Cardiac septum (tissue), 1 donor: ENCODE measurements around the gene FBXL13. TPM values are rescaled to one million over a fixed set of nuclear protein-coding genes. Genes with fewer than 3 reads are reported as not detected.
"Not testable (repeated sequence)": the region's sequence is repeated elsewhere in the genome, so short reads cannot be mapped to it uniquely, and the experiment has no call there.

Source experiments
- DNase-seq: peaks from one replicate; pipeline ENCODE4 v3.0.0-alpha.2; 2020; ENCODE audit warnings: low spot score
- intact Hi-C: fragments of 100-400 bp; cut with DNase I; formaldehyde crosslinking; loops from one replicate; pipeline ENCODE4 v1.14.0; 2022
- total RNA-seq: library from RNA; stranded (reverse); fragmentation: NEBNext Ultra II Directional; extraction: Animal tissue kit (Norgen Biotek cat#: 25700); gene quantifications from one replicate; pipeline ENCODE4 v1.2.1, GENCODE V29; 2021
- donor health status: DM: no; HTN: no; CAD: no.

The FBXL13 gene
- total RNA-seq, 1 donor from 2014 or later: 0.32 TPM

DNA sequence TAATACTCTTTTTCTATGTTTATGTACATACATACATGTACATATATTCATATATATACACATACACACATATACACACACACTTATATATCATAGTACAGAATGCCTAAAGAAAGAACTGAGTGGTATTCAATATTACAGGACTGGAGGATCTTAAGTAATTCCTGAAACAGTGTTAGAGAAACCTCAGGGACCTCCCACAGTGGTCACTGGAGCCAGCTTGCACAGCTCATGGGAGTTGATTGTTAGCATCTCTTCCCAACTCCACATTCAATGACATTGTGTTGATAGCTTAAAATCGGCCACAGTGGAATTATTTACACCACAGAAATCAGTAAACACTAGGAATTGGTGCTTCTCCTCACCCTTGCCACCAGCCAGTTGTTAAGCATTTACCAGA lies 155.8 kb downstream of the FBXL13 start:
- DNase-seq: no peak
- intact Hi-C loops: no loop called here

DNA sequence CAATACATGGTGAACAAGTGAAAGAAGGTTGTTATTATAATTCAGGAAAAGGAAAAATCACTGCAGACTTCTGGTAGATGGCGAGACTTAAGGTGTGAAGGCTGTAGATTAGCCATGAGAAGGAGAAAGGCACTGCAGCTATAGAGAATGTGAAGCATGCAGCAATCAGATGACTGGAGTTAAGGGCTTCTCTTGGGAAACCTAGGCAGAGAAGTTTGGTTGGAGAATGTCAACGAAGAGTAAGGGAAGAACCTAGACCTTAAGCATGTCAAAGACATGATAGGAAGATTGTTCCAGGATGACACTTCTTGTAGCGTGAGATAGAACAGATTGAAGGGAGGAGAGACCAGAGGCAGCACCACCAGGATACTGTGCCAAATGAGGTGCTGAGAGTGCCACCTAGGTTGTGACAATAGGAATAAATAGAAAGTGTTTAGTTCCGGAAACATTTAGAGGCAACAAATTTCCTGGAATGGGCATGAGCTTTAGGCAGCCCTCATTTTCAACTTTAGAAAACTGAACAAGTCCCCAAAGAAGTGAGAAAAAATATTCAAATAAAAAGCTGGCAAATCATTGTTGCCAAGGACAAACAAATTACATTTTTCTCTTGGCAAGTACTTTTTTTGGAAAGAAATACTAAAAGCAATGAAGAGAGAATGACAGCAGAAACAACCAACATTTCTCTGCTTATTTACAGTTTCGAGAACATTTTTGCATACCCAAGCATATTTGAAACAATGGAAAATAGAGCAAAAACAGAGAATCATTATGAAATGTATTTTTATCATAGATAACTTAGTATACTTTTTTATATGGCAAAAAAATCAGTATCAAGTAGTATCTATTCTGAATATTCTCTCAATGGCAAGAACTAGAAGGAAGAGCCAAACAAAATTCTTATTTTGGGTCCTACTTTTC lies 156.9 kb downstream of the FBXL13 start:
- DNase-seq: no peak
- intact Hi-C loops: no loop called here

DNA sequence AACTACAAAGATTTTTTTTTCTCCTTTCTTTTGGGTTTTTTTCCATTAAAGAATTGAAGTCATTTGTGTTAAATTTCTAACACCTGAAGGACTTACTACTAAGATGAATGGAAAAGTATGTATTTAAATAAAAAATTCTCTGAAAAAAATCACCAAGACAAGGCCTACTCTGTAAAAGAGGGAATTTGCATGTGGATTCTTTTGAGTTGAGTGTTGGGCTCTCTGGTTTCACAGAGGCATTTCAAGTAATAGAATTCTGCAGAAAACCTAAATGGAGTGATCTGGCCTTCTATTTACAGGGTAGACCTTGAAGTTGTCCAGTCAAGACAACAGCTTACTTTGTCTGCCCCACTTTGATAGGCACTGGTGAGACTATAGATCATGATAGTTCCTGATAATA lies 157.7 kb downstream of the FBXL13 start:
- intact Hi-C loops: no loop called here
- no peak for DNase-seq

DNA sequence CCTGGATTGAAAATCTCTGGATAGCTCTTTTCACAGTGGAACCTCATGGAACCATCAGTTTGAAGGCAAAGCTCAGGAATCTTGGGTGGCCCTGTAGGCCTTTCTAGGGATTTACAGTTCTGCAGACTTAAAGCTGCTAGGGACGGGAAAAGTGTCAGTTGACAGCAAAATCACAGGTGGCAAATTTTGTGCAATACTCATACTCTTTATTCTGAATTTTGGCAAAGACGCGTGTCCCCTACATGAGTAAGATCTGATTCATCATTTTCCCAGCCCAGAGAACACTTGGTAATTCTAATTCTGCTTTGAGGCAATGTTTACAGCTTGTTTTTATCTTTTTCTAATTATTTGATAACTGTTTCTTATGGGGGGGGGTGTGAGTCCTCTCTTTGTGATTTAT lies 158.2 kb downstream of the FBXL13 start:
- DNase-seq: no peak
- intact Hi-C loops: no loop called here

DNA sequence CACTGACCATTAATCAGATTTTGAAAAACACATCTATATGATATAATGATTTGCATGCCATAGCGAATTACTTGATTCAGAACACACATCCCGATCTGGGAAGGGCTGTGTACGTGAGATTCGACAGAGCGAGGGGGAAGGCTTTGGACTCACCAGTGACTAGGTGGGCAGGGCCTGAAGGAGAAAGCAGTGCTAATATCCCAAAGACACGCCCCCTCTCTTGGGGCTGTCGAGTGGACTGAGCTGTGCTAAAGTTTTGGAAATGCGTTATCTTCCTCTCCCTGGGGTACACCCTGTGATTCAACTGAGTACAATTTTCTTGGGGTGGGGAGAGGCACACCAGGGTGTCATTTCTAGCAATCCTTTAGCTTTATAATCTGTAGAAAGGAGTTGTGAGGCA lies 160.0 kb downstream of the FBXL13 start:
- intact Hi-C loops: no loop called here
- no peak for DNase-seq

DNA sequence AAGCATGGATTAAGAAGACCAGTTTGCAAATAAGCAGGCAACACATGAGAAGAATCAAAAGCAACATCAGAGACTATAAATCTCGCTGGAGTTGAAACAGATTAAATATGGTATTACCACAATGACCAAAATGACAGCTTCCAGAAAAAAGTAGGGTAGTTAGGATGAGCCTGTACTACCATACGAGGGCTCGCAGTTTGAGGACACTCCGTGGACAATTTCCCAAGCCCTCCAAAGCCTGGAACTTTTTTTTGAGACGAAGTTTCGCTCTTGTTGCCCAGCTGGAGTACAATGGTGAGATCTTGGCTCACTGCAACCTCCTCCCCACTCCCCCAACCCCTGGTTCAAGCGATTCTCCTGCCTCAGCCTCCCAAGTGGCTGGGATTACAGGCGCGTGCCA lies 160.8 kb downstream of the FBXL13 start:
- intact Hi-C loops: no loop called here
- no peak for DNase-seq

DNA sequence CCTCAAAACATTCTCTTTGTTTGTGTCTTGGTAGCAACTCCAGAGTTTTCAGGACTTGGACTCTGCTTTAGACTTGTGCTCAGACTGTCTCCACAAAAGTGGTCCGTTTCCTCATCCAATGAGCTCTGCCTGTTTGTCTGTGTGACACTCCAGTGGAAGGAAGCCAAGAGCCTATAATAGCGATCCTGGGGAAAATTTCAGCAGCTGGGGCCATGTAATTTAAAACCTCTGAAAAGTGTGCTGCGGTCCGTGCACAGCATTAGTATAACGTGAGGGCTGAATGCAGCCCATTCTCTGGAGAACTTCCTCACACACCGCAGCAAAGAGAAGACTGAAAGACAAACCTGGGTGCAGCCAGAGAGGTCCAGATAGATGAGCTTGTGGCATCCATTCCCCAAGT lies 161.9 kb downstream of the FBXL13 start, which contains the start of gene LRRC17:
LRRC17 (plus strand) TSS at position 259 of the 400 bp plus-strand sequence. CDS start 20,914 bp downstream, outside the sequence.
- no peak for DNase-seq
- intact Hi-C loops: no loop called here

DNA sequence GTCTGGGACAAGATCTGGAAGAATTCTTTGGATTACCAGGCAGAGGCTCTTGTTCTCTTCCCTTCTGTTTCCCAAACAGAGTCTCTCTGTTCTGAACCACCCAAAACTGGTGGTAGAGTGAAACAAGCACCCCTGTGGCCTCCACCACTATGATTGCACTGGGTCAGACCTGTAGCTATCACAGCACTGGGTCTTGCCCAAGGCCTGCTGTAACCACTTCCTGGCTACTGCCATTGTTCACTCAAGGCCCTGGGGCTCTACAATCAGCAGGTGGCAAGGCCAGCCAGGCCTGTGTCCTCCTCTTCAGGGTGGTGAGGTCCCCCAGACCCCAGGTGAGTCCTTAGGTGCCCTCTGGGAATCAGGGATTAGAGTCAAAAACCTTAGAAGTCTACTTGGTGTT lies 165.9 kb downstream of the FBXL13 start:
- DNase-seq: no peak
- intact Hi-C loops: no loop called here

DNA sequence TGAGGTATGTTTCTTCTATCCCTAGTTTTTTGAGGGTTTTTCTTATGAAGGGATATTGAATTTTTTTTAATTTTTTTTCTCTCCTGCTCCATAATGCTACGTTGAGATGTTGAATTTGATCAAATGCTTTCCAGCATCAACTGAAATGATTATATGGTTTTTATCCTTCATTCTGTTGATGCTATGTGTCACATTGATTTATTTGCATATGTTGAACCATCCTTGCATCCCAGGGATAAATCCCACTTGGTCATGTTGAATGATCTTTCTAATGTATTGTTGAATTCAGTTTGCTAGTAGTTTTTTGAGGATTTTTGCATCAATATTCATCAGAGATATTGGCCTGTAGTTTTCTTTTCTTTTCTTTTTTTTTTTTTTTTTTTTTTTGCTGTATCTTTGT lies 171.0 kb downstream of the FBXL13 start:
- DNase-seq, intact Hi-C loops: not testable (repeated sequence)

DNA sequence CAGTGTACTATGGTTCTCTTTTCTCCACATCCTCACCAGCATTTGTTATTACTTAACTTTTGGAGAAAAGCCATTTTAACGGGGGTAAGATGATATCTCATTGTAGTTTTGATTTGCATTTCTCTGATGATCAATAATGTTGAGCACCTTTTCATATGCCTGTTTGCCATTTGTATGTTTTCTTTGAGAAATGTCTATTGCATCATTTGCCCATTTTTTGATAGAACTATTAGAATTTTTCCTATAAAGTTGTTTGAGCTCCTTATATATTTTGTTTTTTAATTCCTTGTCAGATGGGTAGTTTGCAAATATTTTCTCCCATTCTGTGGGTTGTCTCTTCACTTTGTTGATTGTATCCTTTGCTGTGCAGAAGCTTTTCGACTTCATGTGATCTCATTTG lies 172.5 kb downstream of the FBXL13 start:
- intact Hi-C loops, DNase-seq: not testable (repeated sequence)

DNA sequence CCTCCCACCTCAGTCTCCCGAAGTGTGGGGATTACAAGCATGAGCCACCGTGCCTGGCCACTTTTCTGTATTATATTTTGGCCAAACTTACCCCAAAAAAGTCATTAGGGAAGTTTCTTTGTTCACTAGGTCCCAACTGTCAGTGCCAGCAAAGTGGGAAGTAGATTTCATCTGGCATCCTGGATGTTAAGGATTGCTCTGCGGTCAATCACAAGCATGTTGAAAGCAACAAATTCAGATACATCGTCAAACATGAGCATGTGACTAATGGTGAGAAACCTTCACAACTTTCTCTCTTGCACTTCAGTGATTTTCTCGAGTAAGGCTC lies 176.1 kb downstream of the FBXL13 start:
- intact Hi-C loops: loop anchor here (10.0 kb wide), 1 partner anchor 166 kb away; no protein-coding TSS in a partner anchor
- DNase-seq: no peak

DNA sequence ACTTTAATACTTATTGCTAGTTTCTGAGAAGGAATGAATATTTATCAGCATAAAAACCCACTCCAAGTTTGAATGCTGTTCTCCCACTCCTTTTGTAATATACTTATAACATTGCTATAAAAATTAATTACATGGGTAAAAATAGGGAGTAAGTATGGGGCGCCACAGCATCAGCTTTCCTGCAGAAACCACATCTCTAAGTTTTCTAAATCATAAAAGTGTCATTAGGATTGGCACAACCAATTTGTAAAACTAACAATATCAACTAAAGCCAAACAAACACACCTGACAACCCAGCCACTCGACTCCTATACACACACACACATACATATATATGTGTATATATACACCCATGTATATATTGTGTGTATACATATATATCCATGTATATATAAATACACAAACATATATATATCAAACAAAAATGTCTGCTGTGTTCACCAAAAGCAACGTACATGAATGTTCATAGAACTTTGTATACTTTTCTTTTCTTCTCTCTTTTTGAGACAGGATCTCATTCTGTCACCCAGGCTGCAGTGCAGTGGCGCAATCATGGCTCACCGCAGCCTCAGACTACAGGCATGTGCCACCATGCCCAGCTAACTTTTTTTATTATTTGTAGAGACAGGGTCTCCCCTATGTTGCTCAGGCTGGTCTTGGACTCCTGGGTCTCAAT lies 176.6 kb downstream of the FBXL13 start:
- no peak for DNase-seq
- intact Hi-C loops: loop anchor here (10.0 kb wide), 1 partner anchor 167 kb away; no protein-coding TSS in a partner anchor

DNA sequence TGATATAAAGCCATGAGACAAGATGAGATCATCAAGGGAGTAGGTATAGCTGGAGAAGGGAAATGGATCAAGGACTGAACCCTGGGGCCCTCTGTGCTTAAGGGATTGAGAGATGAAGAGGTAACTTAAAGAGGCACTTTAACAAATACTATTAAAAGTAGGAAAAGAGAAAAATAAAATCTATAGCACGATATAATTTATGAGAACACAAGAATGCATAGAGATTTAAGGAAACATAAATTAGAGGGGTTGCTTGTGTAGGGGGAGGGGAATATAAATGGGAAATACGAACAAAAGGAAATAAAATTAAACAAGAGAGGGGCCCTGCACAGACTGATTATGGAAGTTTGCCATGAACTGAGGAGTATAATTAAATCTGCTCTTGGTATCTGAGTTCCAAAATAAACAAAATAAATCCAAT lies 177.4 kb downstream of the FBXL13 start:
- intact Hi-C loops: loop anchor here (10.0 kb wide), 1 partner anchor 168 kb away; no protein-coding TSS in a partner anchor
- DNase-seq: no peak

DNA sequence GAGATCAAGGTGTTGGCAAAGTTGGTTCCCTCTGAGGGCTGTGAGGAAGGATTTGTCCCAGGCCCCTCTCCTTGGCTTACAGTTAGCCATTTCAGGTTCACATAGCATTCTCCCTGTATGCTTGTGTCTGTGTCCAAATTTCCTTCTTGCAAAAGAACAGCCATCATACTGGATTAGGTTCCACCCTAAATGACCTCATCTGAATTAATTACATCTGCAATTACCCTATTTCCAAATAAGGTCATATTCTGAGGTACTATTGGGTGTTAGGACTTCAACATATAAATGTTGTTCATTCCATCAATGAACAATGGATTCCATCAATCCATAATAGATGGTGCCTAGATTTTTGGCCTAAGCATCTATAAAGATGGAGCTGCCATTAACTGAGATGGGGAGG lies 178.0 kb downstream of the FBXL13 start:
- intact Hi-C loops: loop anchor here (10.0 kb wide), 1 partner anchor 168 kb away; no protein-coding TSS in a partner anchor
- DNase-seq: no peak

DNA sequence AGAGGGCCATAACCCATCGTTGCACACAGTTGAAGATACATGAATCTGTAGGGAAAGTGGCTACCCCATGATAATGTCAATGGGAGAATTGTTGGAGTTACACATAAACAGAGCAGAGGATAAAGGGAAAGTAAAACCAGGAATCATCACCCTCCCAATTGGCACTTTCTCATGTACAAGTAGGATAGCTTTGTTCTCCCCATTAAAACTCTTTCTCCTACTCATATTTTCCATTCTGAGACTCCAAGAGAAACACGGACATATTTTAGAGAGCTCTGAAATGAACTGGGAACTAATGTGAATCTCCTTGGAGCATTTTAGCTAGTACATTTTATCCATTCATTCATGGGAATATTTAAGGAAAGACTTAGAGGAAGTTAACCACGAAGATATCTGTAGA lies 179.0 kb downstream of the FBXL13 start:
- DNase-seq: no peak
- intact Hi-C loops: loop anchor here (10.0 kb wide), 1 partner anchor 169 kb away; no protein-coding TSS in a partner anchor

DNA sequence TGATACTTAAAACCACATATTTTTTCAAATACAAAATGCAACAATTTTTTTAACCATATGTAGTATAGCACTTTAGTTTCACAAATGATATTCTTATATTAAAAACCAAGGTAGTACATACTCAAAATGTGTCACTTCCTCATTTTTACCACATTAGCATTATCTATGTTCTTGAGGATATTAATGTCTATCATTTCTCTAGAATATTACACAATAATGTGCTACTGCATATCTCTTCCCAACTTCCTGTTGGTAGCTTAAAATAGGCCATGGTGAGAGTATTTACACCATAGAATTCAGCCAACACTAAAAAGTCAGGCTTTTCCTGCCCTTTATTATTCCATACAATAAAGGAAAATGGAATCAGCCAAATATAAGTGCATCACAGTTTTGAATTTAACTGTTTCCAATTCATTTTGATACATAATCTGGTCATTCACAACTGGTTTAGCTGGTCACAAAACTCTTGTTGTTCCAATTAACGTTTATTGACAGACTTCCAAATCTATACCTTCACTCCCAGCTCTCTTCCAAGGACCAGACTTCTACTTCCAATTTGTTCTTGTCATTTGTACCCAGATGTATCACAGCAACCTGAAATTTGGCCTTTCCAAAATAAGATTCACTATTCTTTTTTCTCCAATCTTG lies 181.8 kb downstream of the FBXL13 start:
- intact Hi-C loops: loop anchor here (5.0 to 10.0 kb wide), 2 partner anchors 100 to 172 kb away; no protein-coding TSS in a partner anchor
- no peak for DNase-seq

DNA sequence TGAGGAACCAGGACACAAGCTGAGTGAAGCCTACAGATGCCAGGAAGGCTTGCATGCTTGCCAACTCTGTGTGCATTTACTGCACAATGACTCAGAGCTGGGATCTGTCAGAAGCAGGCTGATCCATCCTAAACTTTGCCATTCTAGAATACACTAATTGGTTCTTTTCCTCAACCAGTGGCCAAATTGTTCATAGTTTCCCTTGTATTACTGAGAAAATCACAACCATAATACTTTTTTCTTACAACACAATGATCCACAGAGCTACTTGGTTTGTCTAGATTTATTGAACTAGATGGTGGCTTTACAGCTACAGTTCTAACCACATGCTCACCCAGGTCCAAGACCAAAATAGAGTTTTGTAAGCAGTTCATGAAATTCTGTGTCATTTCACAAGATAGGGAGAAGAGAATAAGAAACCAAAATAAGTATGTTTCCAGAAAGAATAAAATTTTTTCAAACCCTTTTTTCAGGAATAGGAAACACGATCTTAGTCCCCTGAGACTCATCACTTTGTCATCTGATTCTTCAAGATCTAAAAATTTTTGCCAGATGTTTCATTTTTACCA lies 182.8 kb downstream of the FBXL13 start:
- intact Hi-C loops: loop anchor here (5.0 to 10.0 kb wide), 2 partner anchors 101 to 173 kb away; no protein-coding TSS in a partner anchor
- DNase-seq: no peak

DNA sequence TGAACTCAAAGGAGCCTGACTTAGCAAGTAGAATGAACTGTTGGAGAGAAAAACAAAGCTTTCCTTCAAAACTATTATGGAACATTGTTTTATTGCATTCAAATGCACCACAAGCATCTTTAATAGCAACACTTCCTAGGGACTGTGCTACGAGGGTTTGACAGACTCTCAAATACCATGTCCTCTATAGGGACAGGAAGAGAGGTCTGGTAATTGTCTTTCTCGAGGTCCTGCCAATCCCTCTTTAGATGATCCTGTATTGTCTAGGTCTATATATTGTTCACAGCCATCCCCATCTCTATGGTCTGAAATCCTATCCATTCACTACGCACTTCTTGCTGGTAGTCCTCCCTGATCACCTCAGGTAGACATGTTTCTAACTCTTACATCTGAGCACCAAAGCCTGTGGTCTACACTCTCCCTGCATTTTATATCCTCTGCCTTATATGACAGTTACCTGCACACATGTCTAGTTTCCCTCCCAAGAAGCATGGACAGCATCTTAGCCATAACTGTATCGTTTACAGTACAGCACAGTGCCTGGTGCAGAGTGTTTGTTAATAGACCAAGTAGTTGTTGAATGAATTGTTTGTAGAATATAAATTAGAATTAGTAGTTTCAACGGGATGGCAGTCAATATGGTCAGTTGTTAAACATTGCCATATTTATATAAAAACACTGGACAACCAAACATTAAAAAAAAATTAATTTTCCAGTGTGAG lies 183.5 kb downstream of the FBXL13 start:
- no peak for DNase-seq
- intact Hi-C loops: loop anchor here (5.0 to 10.0 kb wide), 2 partner anchors 101 to 174 kb away; no protein-coding TSS in a partner anchor
